RWPE1 (cell line): ENCODE measurements around the gene MRPS23.

Experiments used
- CTCF ChIA-PET: fragments of 350-600 bp; sonication (Branson Sonifier 250); formaldehyde crosslinking; extraction: SDS; loops from one replicate; lab custom pipeline; 2021; lab: Yijun Ruan, JAX
- POLR2A ChIA-PET: fragments of 400-600 bp; formaldehyde crosslinking; extraction: SDS; loops from one replicate; lab custom pipeline; 2020; ENCODE audit warnings: antibody characterized with exemption; ENCODE audit not compliant: low non-redundant PET; lab: Yijun Ruan, JAX
- DNase-seq: peaks from one replicate; pipeline ENCODE4 v3.0.0; 2012; ENCODE audit warnings: low spot score
- H3K27ac ChIP-seq: fragments of 450-650 bp; 2 replicates; pipeline ENCODE4 v1.5.1; 2017
- TF ChIP-seq, protein P1 (sequence below): fragments of 450-650 bp; conservative IDR thresholded peaks from 2 replicates; pipeline ENCODE4 v1.5.1; 2017; ENCODE audit warnings: low read depth, mild to moderate bottlenecking

The MRPS23 gene

DNA sequence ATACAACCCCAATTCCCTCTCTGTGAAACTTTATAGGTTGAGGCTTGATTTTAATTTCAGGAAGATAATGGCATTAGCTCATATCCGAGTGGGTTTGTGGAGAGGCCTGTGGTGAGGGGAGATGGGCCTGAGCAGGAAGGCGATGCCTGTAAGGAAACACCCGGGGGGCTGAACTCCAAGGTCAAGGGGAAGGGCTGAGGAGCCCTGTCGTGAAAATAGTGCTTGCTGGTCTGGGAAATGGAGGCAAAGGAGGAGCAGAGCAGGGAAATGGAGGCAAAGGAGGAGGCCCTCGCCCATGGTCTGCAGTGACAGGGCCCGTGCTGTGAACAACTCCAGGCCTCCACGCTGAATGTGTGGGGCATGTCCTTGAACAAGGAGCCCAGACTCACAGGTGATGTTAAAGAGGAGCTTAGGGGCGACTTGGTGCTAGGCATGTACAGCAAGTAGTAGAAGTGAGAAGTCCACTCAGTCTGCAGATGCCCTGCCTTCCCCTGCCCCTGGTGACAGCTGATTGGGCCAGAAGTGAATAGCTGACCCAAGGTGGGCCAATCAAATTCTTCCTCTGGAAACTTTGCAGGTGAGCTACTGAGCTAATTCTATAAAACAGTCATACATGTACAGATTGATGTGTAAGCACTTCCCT lies 38.1 kb downstream of the MRPS23 start:
- TF ChIP-seq, protein P1, sequence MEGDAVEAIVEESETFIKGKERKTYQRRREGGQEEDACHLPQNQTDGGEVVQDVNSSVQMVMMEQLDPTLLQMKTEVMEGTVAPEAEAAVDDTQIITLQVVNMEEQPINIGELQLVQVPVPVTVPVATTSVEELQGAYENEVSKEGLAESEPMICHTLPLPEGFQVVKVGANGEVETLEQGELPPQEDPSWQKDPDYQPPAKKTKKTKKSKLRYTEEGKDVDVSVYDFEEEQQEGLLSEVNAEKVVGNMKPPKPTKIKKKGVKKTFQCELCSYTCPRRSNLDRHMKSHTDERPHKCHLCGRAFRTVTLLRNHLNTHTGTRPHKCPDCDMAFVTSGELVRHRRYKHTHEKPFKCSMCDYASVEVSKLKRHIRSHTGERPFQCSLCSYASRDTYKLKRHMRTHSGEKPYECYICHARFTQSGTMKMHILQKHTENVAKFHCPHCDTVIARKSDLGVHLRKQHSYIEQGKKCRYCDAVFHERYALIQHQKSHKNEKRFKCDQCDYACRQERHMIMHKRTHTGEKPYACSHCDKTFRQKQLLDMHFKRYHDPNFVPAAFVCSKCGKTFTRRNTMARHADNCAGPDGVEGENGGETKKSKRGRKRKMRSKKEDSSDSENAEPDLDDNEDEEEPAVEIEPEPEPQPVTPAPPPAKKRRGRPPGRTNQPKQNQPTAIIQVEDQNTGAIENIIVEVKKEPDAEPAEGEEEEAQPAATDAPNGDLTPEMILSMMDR = no peak
- ChIA-PET POLR2A (no interaction called here), CTCF (interaction anchor here (0.6 to 1.1 kb wide), 2 partner anchors 18 to 23 kb away, joined by 4 to 5 read pairs; no protein-coding TSS in a partner anchor)
- H3K27ac ChIP-seq = no peak overlapping the region
- DNase-seq = no peak

DNA sequence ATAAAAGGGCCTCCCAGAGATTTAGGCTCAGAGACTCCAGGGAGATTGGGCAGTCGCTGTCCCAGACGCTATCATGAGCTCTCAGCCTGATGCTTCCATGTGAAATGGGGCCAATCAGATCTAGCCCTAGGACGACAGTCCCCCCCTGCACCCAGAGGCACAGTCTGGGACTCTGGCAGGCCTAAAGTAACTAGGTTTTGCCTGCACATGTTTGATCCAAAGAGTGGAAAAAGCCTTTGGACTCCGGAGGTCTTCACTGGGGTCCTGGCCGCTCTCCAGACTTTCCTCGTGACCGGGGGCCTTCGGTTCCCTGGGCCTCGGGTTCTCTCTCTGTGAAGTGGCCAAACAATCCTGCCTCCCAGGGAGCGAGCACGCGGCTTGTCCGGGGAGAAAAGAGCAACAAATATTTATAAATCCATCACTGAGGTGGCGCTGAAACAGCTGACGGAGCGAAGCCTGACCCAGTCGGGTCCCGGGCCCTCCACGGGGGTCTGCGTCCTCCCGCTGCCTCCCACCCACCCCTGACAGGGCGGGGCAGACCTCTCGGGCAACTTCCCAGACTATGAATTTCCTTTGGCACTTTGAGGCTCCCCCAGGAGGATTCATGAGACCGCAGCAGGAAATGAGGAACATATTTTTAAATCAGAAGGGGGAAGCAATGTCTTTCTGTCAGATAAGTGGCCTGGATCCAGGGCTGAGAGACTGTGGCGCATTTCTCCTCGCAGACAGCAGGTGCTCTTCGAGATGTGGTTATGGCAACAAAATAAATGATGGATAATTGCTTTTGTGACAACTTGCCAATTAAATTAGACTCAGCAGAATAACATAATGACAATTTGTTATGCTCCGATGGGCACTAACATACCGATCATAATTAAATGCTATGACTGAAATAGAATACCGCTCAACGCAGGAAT lies 38.9 kb downstream of the MRPS23 start:
- no peak for DNase-seq
- POLR2A ChIA-PET = no interaction called here
- CTCF ChIA-PET = interaction anchor here (0.6 to 1.1 kb wide), 2 partner anchors 23 to 343 kb away, joined by 4 read pairs; no protein-coding TSS in a partner anchor
- H3K27ac ChIP-seq = no peak overlapping the region
- TF ChIP-seq, protein P1 = no peak

DNA sequence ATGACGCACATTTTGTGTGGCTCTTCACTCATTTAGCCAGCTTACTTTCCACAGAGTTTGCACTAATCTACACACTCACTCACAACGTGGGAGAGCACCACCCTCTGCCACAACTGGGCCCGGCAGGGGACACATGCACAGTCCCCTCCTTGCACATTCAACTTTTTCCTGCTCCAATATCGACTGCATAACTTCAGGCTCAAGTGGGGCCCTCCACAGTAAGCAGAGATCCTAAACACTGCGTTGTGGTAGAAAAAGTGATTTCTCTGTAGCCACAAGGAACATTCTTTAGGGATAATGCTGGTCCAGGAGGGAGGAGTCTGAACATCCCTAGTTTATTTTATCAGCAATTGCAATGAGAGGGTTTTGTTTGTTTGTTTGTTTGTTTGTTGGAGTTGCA lies 40.0 kb downstream of the MRPS23 start:
- ChIA-PET POLR2A (no interaction called here), CTCF (no interaction called here)
- no peak for DNase-seq
- TF ChIP-seq, protein P1 = no peak
- no peak overlapping the region for H3K27ac ChIP-seq

DNA sequence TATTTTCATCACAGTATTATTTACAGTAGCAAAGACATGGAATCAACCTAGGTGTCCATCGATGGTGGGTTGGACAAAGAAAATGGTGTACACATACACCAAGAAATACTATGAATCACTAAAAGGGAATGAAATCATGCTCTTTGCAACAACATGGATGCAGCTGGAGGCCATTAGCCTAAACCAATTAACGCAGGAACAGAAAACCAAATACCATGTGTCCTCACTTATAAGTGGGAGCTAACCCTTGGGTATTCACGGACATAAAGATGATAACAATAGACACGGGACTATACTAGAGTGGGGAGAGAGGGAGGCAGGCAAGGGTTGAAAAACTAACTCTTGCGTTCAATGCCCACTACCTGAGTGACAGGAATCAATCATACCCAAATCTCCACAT lies 41.0 kb downstream of the MRPS23 start:
- TF ChIP-seq, protein P1 = no peak
- no peak for DNase-seq
- POLR2A ChIA-PET = no interaction called here
- H3K27ac ChIP-seq = no peak overlapping the region
- CTCF ChIA-PET = no interaction called here

DNA sequence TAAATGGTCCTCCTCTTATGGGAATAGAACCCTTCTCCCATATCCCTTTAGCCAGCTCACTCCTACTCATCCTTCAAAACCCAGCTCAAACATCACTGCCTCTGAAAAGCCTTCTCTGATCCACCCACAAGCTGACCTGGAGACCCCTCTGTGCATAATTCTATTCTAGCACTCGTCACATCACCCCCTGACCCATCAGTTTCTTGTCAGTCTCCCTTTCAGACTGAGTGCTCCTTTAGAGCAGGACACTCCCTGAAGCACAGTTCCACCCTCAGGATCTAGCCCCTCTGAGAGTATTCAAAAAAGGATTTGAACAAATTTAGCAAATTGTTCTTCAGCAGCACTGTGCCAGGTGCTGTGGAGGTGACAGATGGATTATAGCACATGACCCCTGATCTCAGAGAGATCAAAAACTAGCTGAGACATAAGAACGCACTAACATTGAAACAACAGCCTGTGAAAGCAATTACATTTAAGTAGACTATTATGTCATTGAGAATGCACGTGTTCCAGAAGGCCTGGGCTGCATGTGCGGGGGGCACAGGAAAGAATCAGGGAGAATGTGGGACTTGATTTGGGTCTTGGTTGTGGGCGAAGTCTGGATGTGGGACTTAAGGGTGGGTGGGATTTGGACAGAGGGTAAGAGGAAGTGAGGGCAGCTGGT lies 43.5 kb downstream of the MRPS23 start:
- H3K27ac ChIP-seq = no peak overlapping the region
- TF ChIP-seq, protein P1 = no peak
- no peak for DNase-seq
- POLR2A ChIA-PET = interaction anchor here (0.5 to 0.6 kb wide), 2 partner anchors 77 to 100 kb away, joined by 3 read pairs; no protein-coding TSS in a partner anchor
- CTCF ChIA-PET = no interaction called here

DNA sequence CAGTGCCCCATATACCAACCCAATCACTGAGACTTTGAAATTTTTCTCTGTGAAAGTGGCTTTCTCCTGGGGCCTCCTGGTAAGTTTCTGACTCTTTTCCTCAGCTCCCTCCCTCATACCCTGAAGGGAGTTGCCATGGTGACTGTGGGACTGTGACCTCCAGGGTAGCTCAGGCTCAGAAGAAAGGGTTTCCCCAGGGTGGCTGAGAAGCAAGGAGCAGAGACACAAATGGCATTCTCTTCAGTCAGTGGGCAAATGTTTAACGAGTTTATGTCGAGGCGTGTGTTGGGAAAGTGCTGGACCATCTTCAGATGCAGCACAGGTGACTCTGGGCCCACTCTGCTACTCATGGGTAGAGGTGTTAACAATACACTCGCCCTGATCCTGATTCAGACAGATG lies 46.8 kb downstream of the MRPS23 start:
- H3K27ac ChIP-seq = no peak overlapping the region
- DNase-seq = no peak
- TF ChIP-seq, protein P1 = no peak
- ChIA-PET POLR2A (no interaction called here), CTCF (interaction anchor here (0.7 kb wide), 1 partner anchor 543 kb away, joined by 4 read pairs; no protein-coding TSS in a partner anchor)
